ENCODE measurements around the gene ZMAT5. TPM values are rescaled to one million over a fixed set of nuclear protein-coding genes. Genes with fewer than 3 reads are reported as not detected.

ZMAT5 gene
- total and polyA plus RNA-seq, 2 of the 13 experiments (the other 11 are each of a cell fraction or from before 2014, with no cell fraction given) = 20.7 to 27.8 TPM

- peak; percentile 94 for TF ChIP-seq GMEB2 (CRISPR knock-in tag; IDR thresholded peaks at IDR 0.05; ENCODE audit: low read depth)
- no peak for TF ChIP-seq TBL1XR1 (IDR thresholded peaks at IDR 0.05; ENCODE audit: borderline replicate concordance, low read length, partially characterized antibody)
- no peak for TF ChIP-seq ATF2 (CRISPR knock-in tag; IDR thresholded peaks at IDR 0.05)
- peak; percentile 76 for TF ChIP-seq SAP130 (CRISPR knock-in tag; IDR thresholded peaks at IDR 0.05; ENCODE audit: low read depth)
- TF ChIP-seq, protein P1, sequence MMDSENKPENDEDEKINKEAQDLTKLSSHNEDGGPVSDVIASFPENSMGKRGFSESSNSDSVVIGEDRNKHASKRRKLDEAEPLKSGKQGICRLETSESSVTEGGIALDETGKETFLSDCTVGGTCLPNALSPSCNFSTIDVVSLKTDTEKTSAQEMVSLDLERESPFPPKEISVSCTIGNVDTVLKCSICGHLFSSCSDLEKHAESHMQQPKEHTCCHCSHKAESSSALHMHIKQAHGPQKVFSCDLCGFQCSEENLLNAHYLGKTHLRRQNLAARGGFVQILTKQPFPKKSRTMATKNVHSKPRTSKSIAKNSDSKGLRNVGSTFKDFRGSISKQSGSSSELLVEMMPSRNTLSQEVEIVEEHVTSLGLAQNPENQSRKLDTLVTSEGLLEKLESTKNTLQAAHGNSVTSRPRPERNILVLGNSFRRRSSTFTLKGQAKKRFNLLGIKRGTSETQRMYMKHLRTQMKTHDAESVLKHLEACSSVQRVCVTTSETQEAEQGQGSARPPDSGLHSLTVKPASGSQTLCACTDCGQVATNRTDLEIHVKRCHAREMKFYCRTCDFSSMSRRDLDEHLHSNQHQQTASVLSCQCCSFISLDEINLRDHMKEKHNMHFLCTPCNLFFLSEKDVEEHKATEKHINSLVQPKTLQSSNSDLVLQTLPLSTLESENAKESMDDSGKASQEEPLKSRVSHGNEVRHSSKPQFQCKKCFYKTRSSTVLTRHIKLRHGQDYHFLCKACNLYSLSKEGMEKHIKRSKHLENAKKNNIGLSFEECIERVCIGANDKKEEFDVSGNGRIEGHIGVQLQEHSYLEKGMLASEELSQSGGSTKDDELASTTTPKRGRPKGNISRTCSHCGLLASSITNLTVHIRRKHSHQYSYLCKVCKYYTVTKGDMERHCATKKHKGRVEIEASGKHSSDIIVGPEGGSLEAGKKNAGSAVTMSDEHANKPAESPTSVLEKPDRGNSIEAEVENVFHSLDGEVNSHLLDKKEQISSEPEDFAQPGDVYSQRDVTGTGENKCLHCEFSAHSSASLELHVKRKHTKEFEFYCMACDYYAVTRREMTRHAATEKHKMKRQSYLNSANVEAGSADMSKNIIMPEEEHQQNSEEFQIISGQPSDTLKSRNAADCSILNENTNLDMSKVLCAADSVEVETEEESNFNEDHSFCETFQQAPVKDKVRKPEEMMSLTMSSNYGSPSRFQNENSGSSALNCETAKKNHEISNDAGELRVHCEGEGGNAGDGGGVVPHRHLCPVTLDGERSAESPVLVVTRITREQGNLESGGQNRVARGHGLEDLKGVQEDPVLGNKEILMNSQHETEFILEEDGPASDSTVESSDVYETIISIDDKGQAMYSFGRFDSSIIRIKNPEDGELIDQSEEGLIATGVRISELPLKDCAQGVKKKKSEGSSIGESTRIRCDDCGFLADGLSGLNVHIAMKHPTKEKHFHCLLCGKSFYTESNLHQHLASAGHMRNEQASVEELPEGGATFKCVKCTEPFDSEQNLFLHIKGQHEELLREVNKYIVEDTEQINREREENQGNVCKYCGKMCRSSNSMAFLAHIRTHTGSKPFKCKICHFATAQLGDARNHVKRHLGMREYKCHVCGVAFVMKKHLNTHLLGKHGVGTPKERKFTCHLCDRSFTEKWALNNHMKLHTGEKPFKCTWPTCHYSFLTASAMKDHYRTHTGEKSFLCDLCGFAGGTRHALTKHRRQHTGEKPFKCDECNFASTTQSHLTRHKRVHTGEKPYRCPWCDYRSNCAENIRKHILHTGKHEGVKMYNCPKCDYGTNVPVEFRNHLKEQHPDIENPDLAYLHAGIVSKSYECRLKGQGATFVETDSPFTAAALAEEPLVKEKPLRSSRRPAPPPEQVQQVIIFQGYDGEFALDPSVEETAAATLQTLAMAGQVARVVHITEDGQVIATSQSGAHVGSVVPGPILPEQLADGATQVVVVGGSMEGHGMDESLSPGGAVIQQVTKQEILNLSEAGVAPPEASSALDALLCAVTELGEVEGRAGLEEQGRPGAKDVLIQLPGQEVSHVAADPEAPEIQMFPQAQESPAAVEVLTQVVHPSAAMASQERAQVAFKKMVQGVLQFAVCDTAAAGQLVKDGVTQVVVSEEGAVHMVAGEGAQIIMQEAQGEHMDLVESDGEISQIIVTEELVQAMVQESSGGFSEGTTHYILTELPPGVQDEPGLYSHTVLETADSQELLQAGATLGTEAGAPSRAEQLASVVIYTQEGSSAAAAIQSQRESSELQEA (CRISPR knock-in tag; IDR thresholded peaks at IDR 0.05; ENCODE audit: not compliant biosample characterization) = no peak
- TF ChIP-seq HNRNPLL (IDR thresholded peaks at IDR 0.05; ENCODE audit: low read depth, low read length, poor library complexity, severe bottlenecking) = peak; percentile 78
- TF ChIP-seq NR0B2 (CRISPR knock-in tag; IDR thresholded peaks at IDR 0.05) = peak; percentile 61; the same call in 1 of the 2 replicates
- peak; percentile 36; the same call in 1 of the 2 replicates for TF ChIP-seq ZNF580 (CRISPR knock-in tag; IDR thresholded peaks at IDR 0.05; ENCODE audit: borderline replicate concordance, low read depth)
- no peak for TF ChIP-seq ZNF296 (CRISPR knock-in tag; conservative IDR thresholded peaks at IDR 0.05)
- TF ChIP-seq MAFG (CRISPR knock-in tag; IDR thresholded peaks at IDR 0.05) = no peak
- TF ChIP-seq FOXC1 (CRISPR knock-in tag; IDR thresholded peaks at IDR 0.05; ENCODE audit: borderline replicate concordance) = no peak; the same call in 1 of the 2 replicates
- TF ChIP-seq ZNF891 (CRISPR knock-in tag; IDR thresholded peaks at IDR 0.05) = no peak
- no peak for TF ChIP-seq ZNF841 (CRISPR knock-in tag; IDR thresholded peaks at IDR 0.05; ENCODE audit: borderline replicate concordance)
- TF ChIP-seq PHB2 (IDR thresholded peaks at IDR 0.05; ENCODE audit: partially characterized antibody) = no peak
- no peak for TF ChIP-seq ZBTB46 (CRISPR knock-in tag; IDR thresholded peaks at IDR 0.05; ENCODE audit: borderline replicate concordance)
Measured at GRCh38 chr22:29766632-29767170, at the start of gene ZMAT5 (continued).
